HG02588 (cell line): ENCODE data around the gene CACHD1.

Source experiments
- ATAC-seq: cut with Tn5 transposase; IDR thresholded peaks from one replicate; pipeline ENCODE4 v1.9.1; 2021; ENCODE audit warnings: mild to moderate bottlenecking, moderate library complexity; ENCODE audit not compliant: unreplicated experiment

Gene CACHD1

DNA sequence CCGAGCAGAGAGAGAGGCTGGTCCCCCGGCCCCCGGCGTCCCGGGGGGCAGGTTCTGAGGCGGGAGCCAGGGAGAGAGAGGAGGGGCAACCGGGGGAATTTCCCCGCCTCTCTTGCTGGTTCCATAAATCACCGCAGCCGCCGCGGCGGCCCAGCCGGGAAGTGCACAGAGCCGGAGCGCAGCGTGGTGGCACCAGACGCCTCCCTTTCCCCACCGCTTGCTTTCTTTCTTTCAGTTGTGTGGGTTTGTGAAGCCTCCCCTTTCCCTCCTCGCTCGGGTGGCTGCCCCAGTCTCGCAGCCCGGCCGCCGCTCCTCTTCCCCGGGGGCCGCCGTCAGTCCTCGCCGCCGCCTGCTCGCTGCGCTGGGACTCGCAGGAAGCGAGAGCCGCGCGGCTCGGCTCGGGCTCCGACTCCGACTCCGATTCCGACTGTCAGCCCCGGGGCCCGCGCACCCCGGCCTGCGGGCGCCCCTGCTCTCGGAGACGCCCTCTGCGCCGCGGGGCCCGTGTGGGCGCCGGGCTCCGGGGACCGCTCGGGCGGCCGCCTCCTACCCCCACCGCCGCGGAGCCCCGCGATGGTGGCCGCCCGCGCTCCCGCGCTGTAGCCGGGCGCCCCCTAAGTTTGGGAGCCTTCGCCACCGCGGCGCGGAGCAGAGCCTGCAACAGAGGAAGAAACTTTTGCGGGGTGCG is at the start of gene CACHD1:
Gene CACHD1 (plus strand): TSS at position 153 of the 688 bp plus-strand sequence. CDS start 616 bp downstream, outside the sequence.
- ATAC-seq = peak; percentile 85

DNA sequence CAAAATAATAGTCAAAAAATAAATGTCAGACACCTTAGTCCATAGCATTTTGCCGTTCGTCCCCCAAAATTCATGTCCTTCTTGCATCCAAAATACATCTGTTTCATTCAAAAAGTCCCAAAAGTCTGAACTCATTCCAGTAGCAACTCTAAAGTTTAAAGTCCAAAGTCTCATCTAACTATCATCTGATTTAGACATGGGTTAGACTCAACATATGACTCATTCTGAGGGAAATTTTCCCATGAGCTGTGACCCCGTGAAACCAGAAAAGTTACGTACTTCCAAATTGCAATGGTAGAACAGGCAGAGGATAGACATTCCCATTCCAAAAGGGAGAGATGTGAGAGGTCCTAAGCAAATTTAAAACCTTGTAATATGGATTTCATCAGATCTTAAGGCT is 48.6 kb upstream of the CACHD1 start:
- ATAC-seq = no peak

DNA sequence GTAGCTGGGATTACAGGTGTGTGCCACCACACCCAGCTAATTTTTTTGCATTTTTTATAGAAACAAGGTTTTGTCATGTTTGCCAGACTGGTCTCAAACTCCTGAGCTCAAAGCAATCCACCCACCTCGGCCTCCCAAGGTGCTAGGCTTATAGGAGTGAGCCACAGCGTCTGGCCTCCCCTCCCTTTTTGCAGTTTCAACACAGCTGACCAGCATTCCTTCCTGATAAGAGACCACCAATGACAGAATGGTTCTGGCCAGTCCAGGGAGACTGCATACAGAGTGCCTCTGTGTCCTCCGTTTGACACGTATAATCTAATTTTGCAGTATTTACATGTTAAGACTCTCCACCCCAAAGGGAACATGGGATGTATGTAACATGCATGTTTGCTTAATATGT is 46.4 kb upstream of the CACHD1 start:
- ATAC-seq = no peak

DNA sequence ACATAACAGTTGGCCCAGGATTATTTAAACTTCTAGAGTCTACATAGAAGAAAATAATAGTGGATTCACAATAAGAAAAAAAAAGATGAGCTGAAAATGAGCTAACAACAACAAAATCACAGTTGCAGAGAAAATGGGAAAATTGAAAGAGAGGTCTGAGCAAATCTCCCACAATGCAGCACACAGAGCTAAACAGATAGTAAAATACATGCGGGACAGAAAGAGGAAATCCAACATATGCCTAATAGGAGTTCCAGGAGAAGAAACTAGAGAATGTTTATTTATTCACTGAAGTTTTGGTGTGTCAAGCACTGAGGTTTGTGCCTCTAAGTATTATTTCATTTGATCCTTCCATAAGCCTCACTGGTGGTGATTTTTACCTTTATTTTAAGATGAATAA is 45.5 kb upstream of the CACHD1 start:
- no peak for ATAC-seq

DNA sequence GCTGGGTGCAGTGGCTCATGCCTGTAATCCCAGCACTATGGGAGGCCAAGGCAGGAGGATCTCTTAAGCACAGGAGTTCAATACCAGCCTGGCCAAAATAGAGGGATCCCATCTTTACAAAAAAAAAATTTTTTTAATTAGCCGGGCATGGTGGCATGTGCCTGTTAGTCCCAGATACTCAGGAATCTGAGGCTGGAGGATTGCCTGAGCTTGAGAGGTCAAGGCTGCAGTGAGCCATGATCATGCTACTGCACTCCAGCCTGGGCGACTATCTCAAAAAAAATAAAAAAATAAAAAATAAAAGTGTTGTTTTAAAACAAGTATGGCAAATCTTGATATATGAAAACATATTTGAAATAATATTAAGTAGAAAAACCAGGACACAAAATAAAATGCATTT is 44.4 kb upstream of the CACHD1 start:
- ATAC-seq = no peak

DNA sequence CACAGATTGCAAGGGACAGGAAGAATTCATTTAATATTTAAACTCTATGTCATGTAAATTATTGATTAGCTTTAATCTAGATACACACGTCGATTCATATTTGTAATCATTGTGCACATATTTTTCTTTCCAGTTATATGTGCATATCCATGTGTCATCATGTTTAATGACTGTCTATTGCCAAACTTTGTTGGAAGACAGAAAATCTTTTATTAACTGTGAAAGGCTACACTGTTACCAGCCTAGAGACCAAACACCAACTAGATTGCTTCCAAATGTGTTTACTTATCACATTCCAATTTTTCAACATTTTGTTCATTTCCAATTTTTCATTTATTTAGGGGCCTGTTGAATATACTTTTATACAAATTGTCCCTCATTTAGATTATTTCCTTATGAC is 43.2 kb upstream of the CACHD1 start:
- ATAC-seq = no peak

DNA sequence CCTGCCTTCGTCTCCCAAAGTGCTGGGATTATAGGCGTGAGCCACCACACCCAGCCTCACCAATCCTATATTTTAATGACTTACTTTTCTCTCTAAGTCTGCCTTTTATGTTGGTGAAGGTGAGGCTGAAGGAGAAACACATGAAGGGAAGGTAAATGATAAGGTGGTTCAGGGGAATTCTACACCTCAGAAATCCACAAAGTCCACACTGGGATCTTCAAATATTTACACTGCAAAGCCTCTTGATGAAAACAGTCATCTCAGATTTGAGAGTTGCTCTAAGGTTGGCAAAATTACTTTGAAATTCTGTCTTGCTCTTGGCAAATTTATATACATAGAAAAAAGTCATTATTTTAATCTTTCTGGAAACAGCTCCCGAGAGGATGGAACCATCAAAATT is 42.0 kb upstream of the CACHD1 start:
- ATAC-seq = no peak

DNA sequence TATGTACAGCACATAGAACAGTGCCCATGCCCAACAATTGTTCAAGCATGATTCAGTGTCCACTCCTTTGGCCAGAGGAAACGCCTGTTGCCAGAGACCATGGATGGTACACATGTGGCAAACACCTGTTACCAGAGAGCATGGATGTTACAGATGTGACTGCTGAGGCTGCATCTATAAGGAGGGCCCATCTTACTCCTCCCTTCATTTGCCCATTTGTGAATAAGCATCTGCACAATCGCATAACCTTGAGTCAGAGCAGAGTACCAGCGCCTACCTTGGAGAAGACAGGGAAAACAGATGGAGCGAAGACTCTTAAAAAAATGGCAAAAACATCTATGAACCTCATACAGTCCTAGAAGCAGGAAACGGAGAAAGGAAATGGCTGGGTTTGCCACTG is 36.6 kb upstream of the CACHD1 start:
- no peak for ATAC-seq

DNA sequence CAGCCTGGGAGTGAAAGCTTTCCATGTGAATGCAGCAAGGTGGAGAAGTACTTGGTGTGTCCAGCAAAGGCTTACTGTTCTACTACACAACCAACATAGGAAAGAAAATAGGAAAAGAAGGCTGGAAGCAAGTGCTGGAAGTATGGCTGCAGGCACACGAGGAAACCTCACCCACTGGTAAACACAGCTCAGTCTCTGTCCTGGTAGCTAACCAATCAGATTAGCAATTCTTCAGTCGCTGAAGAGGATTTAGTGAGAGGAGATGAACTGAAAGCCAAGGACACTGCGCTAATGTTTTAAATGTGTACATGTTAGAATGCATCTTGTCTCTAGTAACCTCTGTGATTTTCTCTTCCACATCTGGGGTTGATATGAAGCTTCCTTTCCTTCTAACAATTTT is 36.2 kb upstream of the CACHD1 start:
- no peak for ATAC-seq

DNA sequence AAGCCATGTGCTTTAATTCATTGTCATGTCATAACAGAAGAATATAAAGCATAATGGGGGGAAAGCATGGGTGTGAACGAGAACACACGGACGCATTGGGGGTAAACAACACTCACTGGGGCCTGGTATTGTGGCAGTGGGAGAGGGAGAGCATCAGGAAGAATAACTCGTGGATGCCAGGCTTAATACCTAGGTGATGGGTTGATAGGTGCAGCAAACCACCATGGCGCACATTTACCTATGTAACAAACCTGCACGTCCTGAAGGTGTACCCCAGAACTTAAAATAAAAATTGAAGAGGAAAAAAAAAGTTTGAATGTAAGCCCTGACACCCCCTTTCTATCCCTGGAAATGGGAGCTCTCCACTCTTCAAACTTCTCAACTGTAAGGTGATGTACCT is 34.9 kb upstream of the CACHD1 start:
- no peak for ATAC-seq

DNA sequence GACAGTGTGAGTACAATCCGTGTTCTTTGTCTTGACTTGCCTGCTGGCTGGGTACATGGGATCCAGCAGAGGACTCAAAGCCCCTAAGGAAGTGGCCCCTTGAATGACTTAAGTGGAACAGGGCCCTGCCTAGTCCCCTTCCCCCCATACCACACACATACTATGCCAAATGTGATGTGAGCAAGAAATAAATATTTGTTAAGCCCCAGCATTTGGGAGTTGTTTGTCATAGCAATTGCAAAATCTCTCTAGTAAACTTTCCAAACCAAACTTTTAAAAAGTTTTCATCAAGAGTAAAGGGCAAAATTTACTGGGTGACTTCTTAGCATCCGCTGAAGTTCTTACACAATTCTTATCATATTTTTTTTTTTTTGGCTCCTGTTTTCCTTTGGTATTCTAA is 32.5 kb upstream of the CACHD1 start:
- ATAC-seq = no peak

DNA sequence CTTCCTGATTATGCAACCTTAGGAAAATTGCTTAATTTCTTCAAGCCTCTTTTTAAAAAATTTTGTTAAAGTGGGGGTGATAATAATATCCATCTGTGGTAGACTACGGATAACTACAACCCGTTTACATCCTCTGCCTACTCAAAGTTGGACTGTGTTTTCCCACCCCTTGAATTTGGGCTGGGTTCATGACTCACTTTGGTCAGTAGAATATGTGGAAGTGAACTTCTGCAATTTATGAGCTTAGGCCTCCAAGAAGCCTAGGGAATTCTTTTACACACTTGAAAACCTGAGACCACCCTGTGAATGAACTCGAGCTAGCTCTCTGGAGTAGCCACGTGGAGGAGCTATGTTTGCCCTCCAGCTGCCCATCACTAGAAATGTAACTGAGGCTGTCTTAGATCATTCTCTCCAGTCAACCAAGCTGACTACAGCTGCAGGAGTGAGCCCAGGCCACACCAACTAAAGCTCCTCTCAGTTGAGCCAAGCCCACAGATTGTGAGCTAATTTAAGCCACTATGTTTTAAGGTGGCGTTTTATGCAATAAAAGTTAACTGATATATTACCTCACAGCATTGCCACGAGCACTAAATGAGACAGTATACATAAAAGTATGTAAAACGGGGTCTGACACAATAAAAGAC is 29.6 kb upstream of the CACHD1 start:
- no peak for ATAC-seq

DNA sequence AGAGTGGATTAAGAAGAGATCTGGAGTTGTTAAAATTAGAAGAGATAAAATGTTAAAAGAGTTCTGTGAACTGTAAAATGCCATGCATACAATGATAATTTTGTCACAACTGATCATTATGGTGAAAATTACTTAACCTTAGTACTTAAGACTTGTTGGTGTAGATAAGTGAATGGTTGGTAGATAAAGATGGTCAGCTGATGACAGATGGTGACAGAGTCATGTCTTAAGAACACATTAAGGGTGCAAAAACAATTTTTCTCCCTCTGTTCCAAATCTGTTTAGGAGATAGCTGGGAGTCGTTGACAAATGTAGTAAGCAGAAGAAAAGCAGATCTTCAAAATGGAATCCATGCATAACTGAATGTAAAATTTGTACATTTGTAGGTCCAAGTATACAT is 18.5 kb upstream of the CACHD1 start:
- ATAC-seq = no peak

DNA sequence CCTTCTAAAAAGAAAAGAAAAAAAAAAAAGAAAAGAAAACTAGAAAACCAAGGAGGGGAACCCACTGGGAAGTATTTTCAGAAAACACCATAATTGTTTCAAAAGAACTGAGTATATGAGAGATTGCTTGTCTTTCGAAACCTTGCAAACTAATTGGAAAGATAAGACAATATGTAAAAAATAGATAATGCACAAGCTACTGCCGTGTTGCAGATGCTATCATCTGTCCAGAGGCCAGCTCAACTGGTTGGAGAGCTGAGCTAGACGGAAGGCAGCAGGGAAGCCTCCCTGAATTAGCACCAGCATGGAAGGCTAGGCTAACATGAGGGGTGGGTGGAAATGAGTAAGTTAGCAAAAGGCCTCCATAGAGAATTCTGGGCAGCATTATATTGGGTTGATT is 16.2 kb upstream of the CACHD1 start:
- ATAC-seq = no peak

DNA sequence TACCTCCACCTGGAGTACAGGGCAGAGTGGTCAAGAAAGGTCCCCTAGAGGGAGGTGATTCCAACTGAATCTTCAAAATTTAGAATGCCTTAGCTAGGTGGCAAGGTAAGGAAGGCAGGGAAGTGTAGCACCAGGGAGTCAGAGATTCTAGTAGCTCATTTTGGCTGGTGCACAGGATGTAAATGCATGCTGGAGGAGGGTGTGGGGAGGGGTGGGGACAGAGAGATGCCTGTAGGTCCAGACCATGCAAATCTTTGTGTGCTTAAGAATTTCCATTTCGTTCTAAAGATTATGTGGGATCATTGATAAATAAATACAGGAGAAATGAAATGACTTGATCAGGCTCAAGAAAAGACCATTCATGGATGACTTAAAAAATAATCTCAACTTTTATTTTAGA is 11.0 kb upstream of the CACHD1 start:
- no peak for ATAC-seq

DNA sequence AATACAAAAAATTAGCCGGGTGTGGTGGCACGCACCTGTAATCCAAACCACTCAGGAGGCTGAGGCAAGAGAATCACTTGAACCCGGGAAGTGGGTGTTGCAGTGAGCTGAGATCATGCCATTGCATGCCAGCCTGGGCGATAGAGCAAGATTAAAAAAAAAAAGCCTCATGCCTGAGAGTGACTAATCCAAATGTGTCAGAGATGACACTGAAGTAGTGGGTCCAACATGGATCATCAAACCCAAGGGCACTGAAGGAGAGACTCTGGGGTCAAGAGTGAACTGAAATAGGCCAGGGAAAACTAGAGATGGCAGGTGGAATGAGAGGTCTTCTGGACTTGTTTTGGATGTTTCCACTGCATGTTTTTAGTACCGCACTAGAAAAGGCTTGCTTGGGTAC is 10.2 kb upstream of the CACHD1 start:
- ATAC-seq = no peak

DNA sequence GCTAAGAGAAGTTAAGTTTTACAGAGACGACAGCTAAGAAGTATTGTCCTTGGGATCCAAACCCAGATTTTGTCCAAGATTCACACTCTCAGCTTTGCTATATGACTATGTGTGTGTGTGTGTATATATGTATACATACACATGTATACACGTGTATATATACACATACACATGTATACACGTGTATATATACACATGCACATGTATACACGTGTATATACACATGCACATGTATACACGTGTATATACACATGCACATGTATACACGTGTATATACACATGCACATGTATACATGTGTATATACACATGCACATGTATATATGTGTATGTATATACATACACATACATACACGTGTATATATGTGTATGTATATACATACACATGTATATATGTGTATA is 3.9 kb upstream of the CACHD1 start:
- no peak for ATAC-seq

DNA sequence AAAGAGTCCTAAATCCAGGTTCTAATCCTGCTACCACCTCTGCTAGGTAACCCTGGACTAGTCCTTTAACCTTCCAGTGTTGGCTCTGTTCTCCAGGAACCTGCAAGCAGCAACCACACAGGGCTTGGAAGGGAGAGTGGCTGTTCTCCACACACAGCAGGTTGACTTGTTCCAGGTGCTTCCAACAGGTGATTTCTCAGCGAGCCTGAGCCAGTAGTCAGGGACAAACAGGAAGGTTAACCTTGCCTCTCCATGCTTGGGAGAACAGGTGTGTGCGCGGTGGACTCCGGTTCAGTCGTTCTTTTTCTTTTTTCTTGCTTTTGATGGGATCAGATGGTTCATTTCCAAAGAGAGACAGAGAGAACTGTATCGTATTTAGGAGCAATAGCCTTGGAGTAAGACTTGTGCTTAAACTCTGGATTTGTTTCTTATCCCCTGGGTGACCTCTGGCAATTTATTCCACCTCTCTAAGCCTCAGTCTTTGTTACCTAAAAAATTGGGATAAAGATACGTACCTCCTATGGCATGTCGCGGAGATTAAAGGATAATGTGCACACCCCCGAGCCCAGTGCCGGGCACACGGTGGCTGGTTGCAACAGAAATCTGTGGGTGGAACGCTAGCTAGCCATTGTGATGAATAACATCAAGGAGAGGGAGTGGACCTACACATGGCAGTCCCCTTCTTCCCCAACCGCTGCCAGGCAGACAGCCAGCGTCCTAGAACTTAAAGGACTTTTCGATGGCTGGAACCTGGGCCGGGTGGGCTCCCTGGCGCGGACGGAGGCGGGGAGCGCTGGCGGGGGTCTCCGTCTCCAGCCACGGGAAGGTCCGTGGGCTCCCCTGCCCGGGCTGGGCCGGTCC is 583 bp upstream of the CACHD1 start:
- ATAC-seq = no peak

DNA sequence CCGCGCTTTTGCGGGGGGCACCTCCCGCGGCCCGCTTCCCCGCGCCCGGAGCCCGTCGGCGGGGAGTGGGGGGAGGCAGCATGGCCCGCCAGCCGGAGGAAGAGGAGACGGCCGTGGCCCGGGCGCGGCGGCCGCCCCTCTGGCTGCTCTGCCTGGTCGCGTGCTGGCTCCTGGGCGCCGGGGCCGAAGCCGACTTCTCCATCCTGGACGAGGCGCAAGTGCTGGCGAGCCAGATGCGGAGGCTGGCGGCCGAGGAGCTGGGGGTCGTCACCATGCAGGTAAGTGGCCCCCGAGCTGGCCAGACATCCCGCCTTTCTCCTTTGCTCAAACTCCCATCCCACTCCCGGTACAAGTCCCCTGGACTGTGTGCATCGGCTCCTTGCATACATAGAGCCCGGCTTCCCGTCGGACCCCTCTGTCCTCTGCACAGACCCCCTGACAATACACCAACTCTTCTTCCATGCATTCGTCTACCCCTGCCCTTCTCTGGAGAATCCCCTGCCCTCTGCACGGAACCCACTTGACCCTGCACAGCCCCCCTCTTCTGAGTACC is 812 bp downstream of the CACHD1 start:
- peak; percentile 25 for ATAC-seq

DNA sequence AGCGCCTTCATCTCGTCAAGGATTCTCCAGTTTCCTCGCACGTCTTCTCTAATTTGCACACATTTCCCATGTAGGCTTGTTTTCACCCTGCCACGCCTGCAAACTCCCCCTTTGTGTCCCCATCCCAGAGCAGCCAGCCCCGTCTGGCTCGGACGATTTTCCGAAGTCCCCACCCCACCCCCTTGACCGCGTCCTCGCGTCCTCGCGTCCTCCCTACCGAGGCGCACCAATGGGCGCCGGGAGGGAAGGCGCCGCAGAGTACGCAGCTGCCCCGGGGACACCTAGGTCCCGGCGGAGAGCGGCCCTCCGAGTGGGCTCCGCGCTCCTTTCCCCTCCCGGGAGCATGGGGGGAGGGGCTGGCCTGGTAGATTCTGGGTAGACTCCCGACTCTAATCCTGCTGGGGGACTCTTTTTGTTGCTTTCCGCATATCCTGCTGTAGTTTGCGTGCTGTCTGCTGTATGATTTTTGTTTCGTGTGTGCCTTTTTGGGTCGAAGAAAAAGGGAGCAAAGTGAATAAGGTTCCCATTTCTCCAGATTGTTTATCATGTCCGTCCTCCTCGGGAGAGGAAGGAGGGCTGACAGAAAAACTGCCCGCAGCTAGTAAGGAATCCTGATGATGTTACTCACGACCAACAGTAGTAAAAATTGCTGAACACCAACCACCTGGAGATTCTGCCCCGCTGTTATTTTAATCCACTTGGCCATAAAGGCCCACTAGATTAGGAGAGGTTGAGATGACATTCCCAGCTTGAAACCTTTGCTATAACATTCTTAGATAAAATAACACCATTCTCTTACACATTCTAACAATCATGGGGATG is 1.5 kb downstream of the CACHD1 start:
- no peak for ATAC-seq

DNA sequence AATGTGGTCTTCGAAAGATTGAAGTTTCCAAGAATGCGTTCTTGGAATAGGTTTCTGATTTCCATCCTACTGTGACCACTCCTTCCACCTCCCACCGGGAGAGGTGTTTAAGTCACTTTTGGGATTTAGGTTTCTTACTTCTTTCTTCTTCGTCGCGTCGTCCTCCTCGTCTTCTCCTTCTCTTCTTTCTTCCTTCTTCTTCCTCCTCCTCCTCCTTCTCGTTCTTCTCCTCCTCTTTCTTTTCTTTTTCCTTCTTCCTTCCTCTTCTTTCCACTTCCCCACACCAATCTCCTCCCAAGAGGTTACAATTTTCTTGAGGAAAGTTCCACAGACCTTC is 2.1 kb downstream of the CACHD1 start:
- no peak for ATAC-seq
